Activated CD8-positive, alpha-beta memory T cell treated with anti-CD3 and anti-CD28 coated beads, Interleukin-2, amount 50 U/mL, for 48 hours (primary cell): ENCODE results near the gene GEMIN5.
"Not testable (repeated sequence)": the region's sequence is repeated elsewhere in the genome, so short reads cannot be mapped to it uniquely, and the experiment has no call there.

ENCODE experiments used
- DNase-seq: peaks from one replicate; pipeline ENCODE4 v3.0.0-alpha.2; 2020

The GEMIN5 gene

GRCh38 chr5:154937718-154938466 is at the start of gene GEMIN5:
TSS of gene GEMIN5 (minus strand) at chr5:154938211. CDS start at chr5:154938133, 78 bp downstream.
- DNase-seq, result peak; percentile 90

- no peak for DNase-seq
These were observed 48.1 kb upstream of the GEMIN5 start for GRCh38 chr5:154986151-154986550.

GRCh38 chr5:154984946-154985516 is 47.0 kb upstream of the GEMIN5 start:
- no peak for DNase-seq

GRCh38 chr5:154978294-154978693 is 40.3 kb upstream of the GEMIN5 start:
- not testable (repeated sequence) for DNase-seq

GRCh38 chr5:154977409-154977808 is 39.4 kb upstream of the GEMIN5 start:
- no peak for DNase-seq

GRCh38 chr5:154976082-154976481 is 38.1 kb upstream of the GEMIN5 start:
- DNase-seq, result not testable (repeated sequence)

- DNase-seq, result no peak
These were observed 34.6 kb upstream of the GEMIN5 start for GRCh38 chr5:154972476-154973080.

GRCh38 chr5:154971501-154971900 is 33.5 kb upstream of the GEMIN5 start:
- DNase-seq, result no peak

GRCh38 chr5:154970759-154971158 is 32.7 kb upstream of the GEMIN5 start:
- DNase-seq, result no peak

GRCh38 chr5:154968953-154969352 is 30.9 kb upstream of the GEMIN5 start:
- DNase-seq, result no peak

GRCh38 chr5:154967421-154968024 is 29.5 kb upstream of the GEMIN5 start:
- DNase-seq, result no peak

GRCh38 chr5:154966874-154967273 is 28.9 kb upstream of the GEMIN5 start:
- DNase-seq, result no peak

GRCh38 chr5:154966081-154966841 is 28.2 kb upstream of the GEMIN5 start:
- no peak for DNase-seq

- DNase-seq, result no peak
These were observed 24.5 kb upstream of the GEMIN5 start for GRCh38 chr5:154962494-154962893.

- DNase-seq, result no peak
These were observed 18.7 kb upstream of the GEMIN5 start for GRCh38 chr5:154956712-154957111.

- no peak for DNase-seq
These were observed 11.8 kb upstream of the GEMIN5 start for GRCh38 chr5:154949781-154950180.

GRCh38 chr5:154948313-154948712 is 10.3 kb upstream of the GEMIN5 start:
- no peak for DNase-seq

GRCh38 chr5:154947778-154948177 is 9.8 kb upstream of the GEMIN5 start:
- DNase-seq, result no peak

GRCh38 chr5:154945695-154946301 is 7.8 kb upstream of the GEMIN5 start:
- DNase-seq, result no peak

GRCh38 chr5:154944716-154945115 is 6.7 kb upstream of the GEMIN5 start:
- no peak for DNase-seq

- no peak for DNase-seq
These were observed 5.5 kb upstream of the GEMIN5 start for GRCh38 chr5:154943527-154943926.

GRCh38 chr5:154940772-154941620 is 3.0 kb upstream of the GEMIN5 start, which contains the start of gene MRPL22:
TSS of gene MRPL22 (plus strand) at chr5:154941073. CDS start at chr5:154941111, 38 bp downstream.
- DNase-seq, result peak; percentile 97
